Measurements from ENCODE around the gene EDN1.

Gene EDN1

DNA sequence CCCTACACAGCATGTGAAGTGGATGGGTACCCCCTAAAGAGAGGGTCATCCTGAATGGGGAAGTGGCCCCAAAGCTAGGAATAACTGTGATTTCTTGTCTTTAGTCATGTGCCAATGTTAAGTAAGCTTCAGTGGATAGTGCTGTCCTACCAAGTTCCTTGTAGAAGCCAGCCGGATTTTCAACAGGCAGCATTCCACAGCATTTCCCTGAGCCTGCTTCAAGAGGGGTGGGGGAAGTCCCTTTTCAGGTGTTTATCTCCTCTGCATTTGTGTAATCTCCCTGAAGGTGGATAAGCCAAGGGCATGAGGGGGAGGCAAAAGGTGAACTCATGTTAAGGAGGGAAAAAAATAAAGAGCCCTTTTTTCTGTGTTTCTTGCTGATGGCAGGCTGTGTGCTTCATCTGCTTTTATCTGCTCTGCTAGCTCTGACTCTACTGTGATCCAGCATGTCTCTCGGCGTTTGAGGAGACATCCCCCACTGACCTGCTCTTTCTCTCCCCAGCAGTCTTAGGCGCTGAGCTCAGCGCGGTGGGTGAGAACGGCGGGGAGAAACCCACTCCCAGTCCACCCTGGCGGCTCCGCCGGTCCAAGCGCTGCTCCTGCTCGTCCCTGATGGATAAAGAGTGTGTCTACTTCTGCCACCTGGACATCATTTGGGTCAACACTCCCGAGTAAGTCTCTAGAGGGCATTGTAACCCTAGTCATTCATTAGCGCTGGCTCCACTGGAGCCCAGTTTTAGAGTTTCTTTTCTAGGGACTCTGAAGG lies 1.9 kb downstream of the EDN1 start:
- peak; percentile 47 for DNase-seq (ENCODE audit: low read depth, low spot score)
- H3K4me3 ChIP-seq (ENCODE audit: low read depth, low read length), result peak overlapping the region; percentile 58
- TF ChIP-seq CTCF (IDR thresholded peaks at IDR 0.05; ENCODE audit: low read depth, low read length), result peak; percentile 35
- in situ Hi-C loops (cut with HindIII; ENCODE audit: low sequenced_read_pairs), result no loop called here

DNA sequence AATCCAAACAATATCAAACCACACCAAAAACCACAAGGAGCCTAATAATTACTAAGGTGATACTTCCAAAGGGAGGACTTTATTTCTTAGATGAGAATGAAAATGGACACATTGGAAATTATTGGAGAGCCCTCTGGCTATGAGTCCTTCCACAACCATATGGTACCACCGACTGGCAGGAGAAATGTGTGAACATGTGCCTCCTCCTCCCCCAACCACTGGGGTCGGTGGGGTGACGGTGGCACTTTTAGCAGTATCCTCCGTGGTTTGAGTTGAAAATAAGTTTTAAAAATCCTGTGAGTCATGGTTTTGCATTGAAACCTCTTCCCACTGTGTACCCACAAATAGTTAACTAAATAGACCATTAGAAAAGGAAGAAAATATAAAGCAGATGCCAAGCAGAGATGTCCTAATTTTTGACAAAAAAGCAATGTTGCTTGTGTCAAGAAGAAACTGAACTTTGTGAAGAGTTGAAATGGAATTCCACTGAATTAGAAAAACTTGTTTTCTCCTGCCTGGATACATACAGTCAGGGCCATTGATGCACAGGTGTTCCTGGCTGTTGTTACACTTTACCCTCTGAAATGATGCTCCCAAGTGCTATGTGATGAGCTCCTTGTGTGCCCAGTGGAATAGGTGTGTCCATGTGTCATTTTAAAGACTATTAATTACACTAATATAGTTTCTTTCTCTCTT lies 3.2 kb downstream of the EDN1 start:
- in situ Hi-C loops (cut with HindIII; ENCODE audit: low sequenced_read_pairs), result no loop called here
- DNase-seq (ENCODE audit: low read depth, low spot score), result no peak
- no peak for TF ChIP-seq CTCF (IDR thresholded peaks at IDR 0.05; ENCODE audit: low read depth, low read length)
- no peak overlapping the region for H3K4me3 ChIP-seq (ENCODE audit: low read depth, low read length)

GRCh38 chr6:12293931-12294807 lies 4.0 kb downstream of the EDN1 start:
- no peak overlapping the region for H3K4me3 ChIP-seq (ENCODE audit: low read depth, low read length)
- no peak for DNase-seq (ENCODE audit: low read depth, low spot score)
- TF ChIP-seq CTCF (IDR thresholded peaks at IDR 0.05; ENCODE audit: low read depth, low read length), result no peak
- in situ Hi-C loops (cut with HindIII; ENCODE audit: low sequenced_read_pairs), result no loop called here

- DNase-seq (ENCODE audit: low read depth, low spot score), result no peak
- in situ Hi-C loops (cut with HindIII; ENCODE audit: low sequenced_read_pairs), result no loop called here
- no peak for TF ChIP-seq CTCF (IDR thresholded peaks at IDR 0.05; ENCODE audit: low read depth, low read length)
- no peak overlapping the region for H3K4me3 ChIP-seq (ENCODE audit: low read depth, low read length)
These were observed 4.8 kb downstream of the EDN1 start for GRCh38 chr6:12294851-12295536.

DNA sequence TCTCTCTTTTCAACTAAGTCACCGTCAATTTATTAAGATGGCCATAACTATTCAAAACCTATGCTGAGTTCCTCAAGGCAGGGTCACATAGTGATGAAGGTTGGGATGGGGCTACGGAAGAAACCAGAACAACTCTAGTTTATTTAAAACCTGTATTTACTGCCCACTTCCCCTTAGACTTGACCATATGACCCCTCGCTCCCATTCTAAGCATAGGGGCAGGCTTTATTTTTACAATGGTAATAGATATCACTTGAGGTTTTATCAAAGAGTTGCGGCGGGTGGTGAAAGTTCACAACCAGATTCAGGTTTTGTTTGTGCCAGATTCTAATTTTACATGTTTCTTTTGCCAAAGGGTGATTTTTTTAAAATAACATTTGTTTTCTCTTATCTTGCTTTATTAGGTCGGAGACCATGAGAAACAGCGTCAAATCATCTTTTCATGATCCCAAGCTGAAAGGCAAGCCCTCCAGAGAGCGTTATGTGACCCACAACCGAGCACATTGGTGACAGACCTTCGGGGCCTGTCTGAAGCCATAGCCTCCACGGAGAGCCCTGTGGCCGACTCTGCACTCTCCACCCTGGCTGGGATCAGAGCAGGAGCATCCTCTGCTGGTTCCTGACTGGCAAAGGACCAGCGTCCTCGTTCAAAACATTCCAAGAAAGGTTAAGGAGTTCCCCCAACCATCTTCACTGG lies 5.5 kb downstream of the EDN1 start:
- TF ChIP-seq CTCF (IDR thresholded peaks at IDR 0.05; ENCODE audit: low read depth, low read length), result no peak
- no peak for DNase-seq (ENCODE audit: low read depth, low spot score)
- in situ Hi-C loops (cut with HindIII; ENCODE audit: low sequenced_read_pairs), result no loop called here
- H3K4me3 ChIP-seq (ENCODE audit: low read depth, low read length), result no peak overlapping the region

Data from astrocyte of the spinal cord (primary cell).